ENCODE measurements around the gene DMXL1. TPM values are rescaled to one million over a fixed set of nuclear protein-coding genes. Genes with fewer than 3 reads are reported as not detected.

DMXL1 gene
- total and polyA plus RNA-seq, 2 experiments from 2014 or later = 12.0 to 32.4 TPM

GRCh38 chr5:119158144-119158543 is 87.3 kb downstream of the DMXL1 start:
- Histone ChIP-seq H3K9me3 (ENCODE audit: low read depth) (no peaks in the 10 kb centered on the region), H3K36me3 (ENCODE audit: low read depth) (no peaks in the 10 kb centered on the region), H3K9ac (no peak overlapping the region), H3K79me2 (ENCODE audit: insufficient read depth) (no peaks in the 10 kb centered on the region), H3F3A (ENCODE audit: insufficient read depth) (no peaks in the 10 kb centered on the region), H3K27me3 (replicated peaks; ENCODE audit: insufficient read depth) (no peaks in the 10 kb centered on the region), H3K27ac (no peak overlapping the region), H3K9me2 (ENCODE audit: insufficient read depth) (no peaks in the 10 kb centered on the region), H4K20me1 (ENCODE audit: insufficient read depth) (no peaks in the 10 kb centered on the region), H3K4me3 (no peak overlapping the region), H3K4me2 (ENCODE audit: unreplicated experiment) (no peak overlapping the region), H3K4me1 (ENCODE audit: insufficient read depth) (no peaks in the 10 kb centered on the region), H2AFZ (no peak overlapping the region)
- DNase-seq = no peak
- 93 to 96% methylated on average over 2 of the region's 2 CpGs for WGBS, 2 experiments (ENCODE audit: low coverage in 1 of 2, low lambda C conversion rate in 2 of 2, missing lambda C conversion rate in 2 of 2)
- in situ Hi-C loops (cut with MboI) = no loop called here
- no peak for TF ChIP-seq EZH2phosphoT487 (IDR thresholded peaks at IDR 0.05; ENCODE audit: insufficient read depth, low read depth)
- TF ChIP-seq EZH2 (IDR thresholded peaks at IDR 0.05; ENCODE audit: insufficient read depth, poor library complexity, severe bottlenecking) = no peak

- TF ChIP-seq EZH2phosphoT487 (IDR thresholded peaks at IDR 0.05; ENCODE audit: insufficient read depth, low read depth) = no peak
- TF ChIP-seq EZH2 (IDR thresholded peaks at IDR 0.05; ENCODE audit: insufficient read depth, poor library complexity, severe bottlenecking) = no peak
- Histone ChIP-seq H3K36me3 (ENCODE audit: low read depth) (peaks cover 12% of the 10 kb centered on the region; the same call in 1 of the 2 replicates), H2AFZ (no peak overlapping the region), H3K9me3 (ENCODE audit: low read depth) (no peaks in the 10 kb centered on the region), H3K9ac (no peak overlapping the region), H4K20me1 (ENCODE audit: insufficient read depth) (no peaks in the 10 kb centered on the region), H3F3A (ENCODE audit: insufficient read depth) (no peaks in the 10 kb centered on the region), H3K27ac (no peak overlapping the region), H3K27me3 (replicated peaks; ENCODE audit: insufficient read depth) (no peaks in the 10 kb centered on the region), H3K4me1 (ENCODE audit: insufficient read depth) (no peaks in the 10 kb centered on the region), H3K4me3 (no peak overlapping the region), H3K4me2 (ENCODE audit: unreplicated experiment) (no peak overlapping the region), H3K79me2 (ENCODE audit: insufficient read depth) (no peaks in the 10 kb centered on the region), H3K9me2 (ENCODE audit: insufficient read depth) (no peaks in the 10 kb centered on the region)
- in situ Hi-C loops (cut with MboI) = no loop called here
- no peak for DNase-seq
- WGBS, 2 experiments (ENCODE audit: low coverage in 1 of 2, low lambda C conversion rate in 2 of 2, missing lambda C conversion rate in 2 of 2) = 92 to 93% methylated on average over 4 of the region's 4 CpGs
Measured at GRCh38 chr5:119161430-119161829, 90.5 kb downstream of the DMXL1 start.

GRCh38 chr5:119166026-119166425 is 95.1 kb downstream of the DMXL1 start:
- Histone ChIP-seq H3K27me3 (replicated peaks; ENCODE audit: insufficient read depth) (no peaks in the 10 kb centered on the region), H3F3A (ENCODE audit: insufficient read depth) (no peaks in the 10 kb centered on the region), H3K4me1 (ENCODE audit: insufficient read depth) (no peaks in the 10 kb centered on the region), H2AFZ (no peak overlapping the region), H3K9ac (no peak overlapping the region), H3K4me2 (ENCODE audit: unreplicated experiment) (no peak overlapping the region), H3K36me3 (ENCODE audit: low read depth) (peaks cover 21% of the 10 kb centered on the region; the same call in 1 of the 2 replicates), H3K9me2 (ENCODE audit: insufficient read depth) (no peaks in the 10 kb centered on the region), H3K27ac (no peak overlapping the region), H3K9me3 (ENCODE audit: low read depth) (no peaks in the 10 kb centered on the region), H3K79me2 (ENCODE audit: insufficient read depth) (no peaks in the 10 kb centered on the region), H3K4me3 (no peak overlapping the region), H4K20me1 (ENCODE audit: insufficient read depth) (no peaks in the 10 kb centered on the region)
- in situ Hi-C loops (cut with MboI) = no loop called here
- DNase-seq = no peak
- WGBS, 2 experiments (ENCODE audit: low coverage in 1 of 2, low lambda C conversion rate in 2 of 2, missing lambda C conversion rate in 2 of 2) = 81 to 84% methylated on average over 4 of the region's 4 CpGs
- TF ChIP-seq EZH2 (IDR thresholded peaks at IDR 0.05; ENCODE audit: insufficient read depth, poor library complexity, severe bottlenecking) (no peak), EZH2phosphoT487 (IDR thresholded peaks at IDR 0.05; ENCODE audit: insufficient read depth, low read depth) (no peak)

GRCh38 chr5:119168401-119168800 is 97.5 kb downstream of the DMXL1 start:
- H3K27ac ChIP-seq = no peak overlapping the region
- in situ Hi-C loops (cut with MboI) = no loop called here
- WGBS, 2 experiments (ENCODE audit: low coverage in 1 of 2, low lambda C conversion rate in 2 of 2, missing lambda C conversion rate in 2 of 2) = 94 to 100% methylated on average over 1 of the region's 1 CpG
- no peaks in the 10 kb centered on the region for H4K20me1 ChIP-seq (ENCODE audit: insufficient read depth)
- no peaks in the 10 kb centered on the region for H3K4me1 ChIP-seq (ENCODE audit: insufficient read depth)
- H3K27me3 ChIP-seq (replicated peaks; ENCODE audit: insufficient read depth) = no peaks in the 10 kb centered on the region
- no peak overlapping the region for H2AFZ ChIP-seq
- peaks cover 21% of the 10 kb centered on the region for H3K36me3 ChIP-seq (ENCODE audit: low read depth)
- DNase-seq = no peak
- TF ChIP-seq EZH2 (IDR thresholded peaks at IDR 0.05; ENCODE audit: insufficient read depth, poor library complexity, severe bottlenecking) (no peak), EZH2phosphoT487 (IDR thresholded peaks at IDR 0.05; ENCODE audit: insufficient read depth, low read depth) (no peak)
- H3K4me3 ChIP-seq = no peak overlapping the region
- no peaks in the 10 kb centered on the region for H3K9me2 ChIP-seq (ENCODE audit: insufficient read depth)
- no peaks in the 10 kb centered on the region for H3K79me2 ChIP-seq (ENCODE audit: insufficient read depth)
- no peaks in the 10 kb centered on the region for H3F3A ChIP-seq (ENCODE audit: insufficient read depth)
- no peak overlapping the region for H3K9ac ChIP-seq
- no peak overlapping the region for H3K4me2 ChIP-seq (ENCODE audit: unreplicated experiment)
- H3K9me3 ChIP-seq (ENCODE audit: low read depth) = no peaks in the 10 kb centered on the region

GRCh38 chr5:119171686-119172085 is 100.8 kb downstream of the DMXL1 start:
- no peaks in the 10 kb centered on the region for H3K27me3 ChIP-seq (replicated peaks; ENCODE audit: insufficient read depth)
- H2AFZ ChIP-seq = no peak overlapping the region
- no peak for DNase-seq
- TF ChIP-seq EZH2phosphoT487 (IDR thresholded peaks at IDR 0.05; ENCODE audit: insufficient read depth, low read depth) (no peak), EZH2 (IDR thresholded peaks at IDR 0.05; ENCODE audit: insufficient read depth, poor library complexity, severe bottlenecking) (no peak)
- in situ Hi-C loops (cut with MboI) = no loop called here
- no peaks in the 10 kb centered on the region for H3K4me1 ChIP-seq (ENCODE audit: insufficient read depth)
- no peaks in the 10 kb centered on the region for H3F3A ChIP-seq (ENCODE audit: insufficient read depth)
- H3K36me3 ChIP-seq (ENCODE audit: low read depth) = peaks cover 6% of the 10 kb centered on the region
- no peak overlapping the region for H3K4me2 ChIP-seq (ENCODE audit: unreplicated experiment)
- H3K27ac ChIP-seq = no peak overlapping the region
- no peaks in the 10 kb centered on the region for H3K9me2 ChIP-seq (ENCODE audit: insufficient read depth)
- no peaks in the 10 kb centered on the region for H4K20me1 ChIP-seq (ENCODE audit: insufficient read depth)
- no peak overlapping the region for H3K9ac ChIP-seq
- H3K79me2 ChIP-seq (ENCODE audit: insufficient read depth) = no peaks in the 10 kb centered on the region
- H3K4me3 ChIP-seq = no peak overlapping the region
- no peaks in the 10 kb centered on the region for H3K9me3 ChIP-seq (ENCODE audit: low read depth)

Data from GM23248 (cell line).